Stimulated activated CD8-positive, alpha-beta memory T cell treated with anti-CD3 and anti-CD28 coated beads, Interleukin-15, amount 100 ng/mL, for 48 hours (primary cell): ENCODE results near the gene RNF32.
A peak's percentile ranks its signal among the peaks of the same experiment; 100 is the strongest.

Experiments used
- DNase-seq, 2 donors: peaks; one replicate each; pipeline ENCODE4 v3.0.0-alpha.2; 2020; ENCODE audit warnings: low read depth in 2 of 2

RNF32 gene

GRCh38 chr7:156640257-156640948, at the start of gene RNF32:
TSS of gene RNF32 (plus strand) at chr7:156640774. CDS start at chr7:156643878, 3,104 bp downstream.
- DNase-seq, result peak; percentile 97

- DNase-seq, result no peak
Observed at GRCh38 chr7:156592155-156592884, 48.3 kb upstream of the RNF32 start.

- DNase-seq, result no peak
Observed at GRCh38 chr7:156594283-156595080, 46.1 kb upstream of the RNF32 start.

GRCh38 chr7:156600496-156600895, 40.1 kb upstream of the RNF32 start:
- no peak for DNase-seq

GRCh38 chr7:156602283-156602682, 38.3 kb upstream of the RNF32 start:
- DNase-seq, result no peak

GRCh38 chr7:156603011-156603410, 37.6 kb upstream of the RNF32 start:
- DNase-seq, result no peak

- no peak for DNase-seq
Observed at GRCh38 chr7:156603629-156604028, 36.9 kb upstream of the RNF32 start.

- no peak for DNase-seq
Observed at GRCh38 chr7:156604311-156604710, 36.3 kb upstream of the RNF32 start.

GRCh38 chr7:156604836-156605695, 35.5 kb upstream of the RNF32 start:
- DNase-seq, result no peak

- no peak for DNase-seq
Observed at GRCh38 chr7:156606135-156606534, 34.4 kb upstream of the RNF32 start.

- DNase-seq, result no peak
Observed at GRCh38 chr7:156606691-156607331, 33.8 kb upstream of the RNF32 start.

GRCh38 chr7:156607332-156608172, 33.0 kb upstream of the RNF32 start:
- DNase-seq, result no peak

GRCh38 chr7:156608173-156608478, 32.4 kb upstream of the RNF32 start:
- no peak for DNase-seq

GRCh38 chr7:156609010-156609877, 31.3 kb upstream of the RNF32 start:
- no peak for DNase-seq

- DNase-seq, result no peak
Observed at GRCh38 chr7:156610130-156610529, 30.4 kb upstream of the RNF32 start.

GRCh38 chr7:156610601-156611000, 30.0 kb upstream of the RNF32 start:
- DNase-seq, result no peak

GRCh38 chr7:156611014-156612010, 29.3 kb upstream of the RNF32 start:
- no peak for DNase-seq

GRCh38 chr7:156612930-156613329, 27.6 kb upstream of the RNF32 start:
- DNase-seq, result peak; percentile 71 to 78
